HepG2 (cell line): Measurements from ENCODE around the gene RPL41. TPM values are rescaled to one million over a fixed set of nuclear protein-coding genes. Genes with fewer than 3 reads are reported as not detected.

Experiments used
- AKNA ChIP-seq: sonication (generic); formaldehyde crosslinking; IDR thresholded peaks from 2 replicates; pipeline ENCODE4 v1.4.0; 2020; ENCODE audit warnings: missing genetic modification reagents, borderline replicate concordance
- GRHL1 ChIP-seq: sonication (generic); formaldehyde crosslinking; conservative IDR thresholded peaks from 2 replicates; pipeline ENCODE4 v1.8.0; 2022; ENCODE audit warnings: missing genetic modification reagents
- GZF1 ChIP-seq: sonication (generic); formaldehyde crosslinking; IDR thresholded peaks from 2 replicates; pipeline ENCODE4 v1.5.1; 2020; ENCODE audit warnings: mild to moderate bottlenecking, missing genetic modification reagents
- PCBP1 ChIP-seq: fragments of 200-400 bp; formaldehyde crosslinking; IDR thresholded peaks from 2 replicates; pipeline ENCODE4 v1.6.1; 2017; ENCODE audit warnings: mild to moderate bottlenecking, low read depth, low read length, borderline replicate concordance
- POGZ ChIP-seq: sonication (generic); formaldehyde crosslinking; IDR thresholded peaks from 2 replicates; pipeline ENCODE4 v1.4.0; 2020; ENCODE audit warnings: mild to moderate bottlenecking, missing genetic modification reagents
- PTBP1 ChIP-seq: fragments of 200-400 bp; formaldehyde crosslinking; IDR thresholded peaks from 2 replicates; pipeline ENCODE4 v1.6.1; 2018; ENCODE audit warnings: low read length, low read depth; ENCODE audit not compliant: poor library complexity, severe bottlenecking
- SCMH1 ChIP-seq: sonication (generic); formaldehyde crosslinking; IDR thresholded peaks from 2 replicates; pipeline ENCODE4 v1.9.0; 2021; ENCODE audit warnings: missing genetic modification reagents, mild to moderate bottlenecking, borderline replicate concordance
- SETDB1 ChIP-seq: sonication (generic); formaldehyde crosslinking; IDR thresholded peaks from 2 replicates; pipeline ENCODE4 v1.5.1; 2020; ENCODE audit warnings: missing genetic modification reagents, mild to moderate bottlenecking, borderline replicate concordance
- SRSF9 ChIP-seq: fragments of 200-400 bp; formaldehyde crosslinking; IDR thresholded peaks from 2 replicates; pipeline ENCODE4 v1.6.1; 2018; ENCODE audit warnings: borderline replicate concordance, mild to moderate bottlenecking, low read depth, low read length; ENCODE audit not compliant: insufficient read depth, poor library complexity, severe bottlenecking
- TAF1 ChIP-seq: sonication (generic); formaldehyde crosslinking; IDR thresholded peaks from 2 replicates; pipeline ENCODE4 v1.4.0; 2020; ENCODE audit warnings: missing genetic modification reagents
- ZBTB38 ChIP-seq: sonication (generic); formaldehyde crosslinking; IDR thresholded peaks from 2 replicates; pipeline ENCODE4 v1.5.1; 2020; ENCODE audit warnings: mild to moderate bottlenecking, missing genetic modification reagents
- ZFP91 ChIP-seq: sonication (generic); formaldehyde crosslinking; IDR thresholded peaks from 2 replicates; pipeline ENCODE4 v1.9.0; 2022; ENCODE audit warnings: missing genetic modification reagents, mild to moderate bottlenecking, borderline replicate concordance
- ZNF232 ChIP-seq: sonication (generic); formaldehyde crosslinking; IDR thresholded peaks from 2 replicates; pipeline ENCODE4 v1.4.0; 2020; ENCODE audit warnings: missing genetic modification reagents, borderline replicate concordance
- ZNF282 ChIP-seq: fragments of 450-650 bp; IDR thresholded peaks from 2 replicates; pipeline ENCODE4 v1.6.1; 2018; ENCODE audit not compliant: partially characterized antibody
- ZNF556 ChIP-seq: sonication (generic); formaldehyde crosslinking; IDR thresholded peaks from 2 replicates; pipeline ENCODE4 v1.4.0; 2020; ENCODE audit warnings: mild to moderate bottlenecking, missing genetic modification reagents, borderline replicate concordance
- ZNF749 ChIP-seq: sonication (generic); formaldehyde crosslinking; IDR thresholded peaks from 2 replicates; pipeline ENCODE4 v1.8.0; 2022; ENCODE audit warnings: mild to moderate bottlenecking, missing genetic modification reagents, moderate library complexity, borderline replicate concordance
- ZNF75D ChIP-seq: sonication (generic); formaldehyde crosslinking; IDR thresholded peaks from 2 replicates; pipeline ENCODE4 v1.8.1; 2023; ENCODE audit warnings: missing genetic modification reagents, mild to moderate bottlenecking, borderline replicate concordance
- ZNF761 ChIP-seq: sonication (generic); formaldehyde crosslinking; conservative IDR thresholded peaks from 2 replicates; pipeline ENCODE4 v1.4.0; 2020; ENCODE audit warnings: mild to moderate bottlenecking, missing genetic modification reagents
- ZNF768 ChIP-seq: sonication (generic); formaldehyde crosslinking; IDR thresholded peaks from 2 replicates; pipeline ENCODE4 v1.4.0; 2020; ENCODE audit warnings: missing genetic modification reagents
- polyA plus RNA-seq, 8 experiments: library from polyadenylated mRNA; depleted of rRNA in 3 of 8; stranded (reverse) in 7 of 8; unstranded in 1 of 8; fragments of >200 nt; fragmentation: Illumina TruSeq in 4 of 8; extraction: Trizol in 4 of 8; gene quantifications; 2 replicates each; pipeline versions ENCODE4 v1.2.1 to v1.2.3, GENCODE V29; 2011 to 2016; ENCODE audit warnings: low read depth in 4 of 8, missing spikeins in 1 of 8, mixed read lengths in 1 of 8; ENCODE audit not compliant: insufficient read depth in 1 of 8
- total RNA-seq, 5 experiments: library from RNA; depleted of rRNA; stranded (reverse); fragments of >200 nt; fragmentation: Illumina TruSeq; extraction: Trizol; gene quantifications; 2 replicates each; pipeline ENCODE4 v1.2.3, GENCODE V29; 2016; ENCODE audit warnings: low read depth in 1 of 5

Gene RPL41
- total and polyA plus RNA-seq, 2 of the 13 experiments (the other 11 are each of a cell fraction or from before 2014, with no cell fraction given): 4,012 to 7,670 TPM

GRCh38 chr12:56116267-56117081 is at the start of gene RPL41 (continued):
- no peak for TF ChIP-seq GRHL1 (CRISPR knock-in tag)
- TF ChIP-seq SCMH1 (CRISPR knock-in tag): no peak
- no peak; the same call in 1 of the 2 replicates for TF ChIP-seq ZFP91 (CRISPR knock-in tag)
- TF ChIP-seq GZF1 (CRISPR knock-in tag): no peak
- TF ChIP-seq PTBP1: no peak
- 0 out of 2 replicates have a peak, but pooled peaks have one; percentile 41 for TF ChIP-seq ZNF232 (CRISPR knock-in tag)
- TF ChIP-seq ZNF556 (CRISPR knock-in tag): peak; percentile 73
- 0 out of 2 replicates have a peak, but pooled peaks have one; percentile 27 for TF ChIP-seq AKNA (CRISPR knock-in tag)
- no peak for TF ChIP-seq ZNF282
- TF ChIP-seq ZNF768 (CRISPR knock-in tag): no peak; the same call in 1 of the 2 replicates
- TF ChIP-seq ZNF749: 0 out of 2 replicates have a peak, but pooled peaks have one; percentile 54
- TF ChIP-seq ZBTB38 (CRISPR knock-in tag): peak; percentile 64; the same call in 1 of the 2 replicates
- TF ChIP-seq PCBP1: no peak
- no peak for TF ChIP-seq ZNF75D (CRISPR knock-in tag)
- peak; percentile 50; the same call in 1 of the 2 replicates for TF ChIP-seq POGZ (CRISPR knock-in tag)
- no peak for TF ChIP-seq SRSF9
- peak; percentile 96 for TF ChIP-seq TAF1 (CRISPR knock-in tag)
- peak; percentile 74; the same call in 1 of the 2 replicates for TF ChIP-seq ZNF761
- no peak for TF ChIP-seq SETDB1 (CRISPR knock-in tag)
